NCI-H128 (cell line): ENCODE results near the gene CNTNAP2.

Source experiments
- DNase-seq: peaks from one replicate; lab custom pipeline; 2025; ENCODE audit not compliant: unreplicated experiment; lab: John Stamatoyannopoulos, UW

The CNTNAP2 gene

GRCh38 chr7:146554556-146554955, 438.0 kb downstream of the CNTNAP2 start:
- DNase-seq: no peak

- DNase-seq: no peak
Measured at GRCh38 chr7:146557971-146558469, 441.4 kb downstream of the CNTNAP2 start.

- no peak for DNase-seq
Measured at GRCh38 chr7:146565872-146566271, 449.3 kb downstream of the CNTNAP2 start.

- DNase-seq: no peak
Measured at GRCh38 chr7:146575903-146576302, 459.3 kb downstream of the CNTNAP2 start.

- no peak for DNase-seq
Measured at GRCh38 chr7:146591976-146592375, 475.4 kb downstream of the CNTNAP2 start.

GRCh38 chr7:146606628-146607027, 490.0 kb downstream of the CNTNAP2 start:
- DNase-seq: no peak

GRCh38 chr7:146619641-146620040, 503.0 kb downstream of the CNTNAP2 start:
- DNase-seq: no peak

GRCh38 chr7:146626912-146627311, 510.3 kb downstream of the CNTNAP2 start:
- DNase-seq: no peak

- DNase-seq: peak; percentile 78
Measured at GRCh38 chr7:146635205-146636032, 518.8 kb downstream of the CNTNAP2 start.

DNA sequence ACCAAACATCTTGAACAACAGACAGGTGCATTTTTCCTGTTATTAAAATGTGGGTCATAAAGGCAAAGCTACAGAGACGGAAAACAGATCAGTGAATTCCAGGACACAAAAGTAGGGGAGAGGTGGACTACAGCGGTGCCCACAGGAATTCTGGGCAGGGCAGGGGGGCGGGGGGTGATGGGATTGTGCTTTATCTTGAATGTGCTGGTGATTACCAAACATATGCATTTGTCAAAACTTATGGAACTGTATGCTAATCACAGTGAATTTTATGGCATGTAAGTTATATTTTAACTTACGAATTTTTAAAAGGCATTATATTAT, 519.4 kb downstream of the CNTNAP2 start:
- no peak for DNase-seq

DNA sequence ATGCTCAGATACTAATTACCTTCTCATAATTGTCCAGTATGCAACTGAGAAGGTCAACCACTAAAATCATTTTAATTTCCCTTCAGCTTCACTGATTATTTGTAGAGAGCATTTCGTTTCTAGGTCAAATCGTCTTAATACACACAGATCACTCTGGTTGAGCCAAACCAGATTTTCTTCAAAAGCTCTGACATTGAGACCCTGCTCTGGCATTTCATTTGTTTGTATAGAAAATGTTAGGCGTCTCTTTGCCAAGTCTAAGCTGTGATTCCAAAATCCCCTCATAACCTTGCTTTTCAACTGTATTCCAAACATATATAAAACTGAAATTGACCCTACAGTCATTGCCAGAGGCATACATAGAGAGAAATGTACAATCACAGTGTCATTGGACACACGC, 520.0 kb downstream of the CNTNAP2 start:
- DNase-seq: no peak

- DNase-seq: no peak
Measured at GRCh38 chr7:146639291-146639690, 522.7 kb downstream of the CNTNAP2 start.

- no peak for DNase-seq
Measured at GRCh38 chr7:146641491-146641890, 524.9 kb downstream of the CNTNAP2 start.

- no peak for DNase-seq
Measured at GRCh38 chr7:146645383-146645976, 528.9 kb downstream of the CNTNAP2 start.

DNA sequence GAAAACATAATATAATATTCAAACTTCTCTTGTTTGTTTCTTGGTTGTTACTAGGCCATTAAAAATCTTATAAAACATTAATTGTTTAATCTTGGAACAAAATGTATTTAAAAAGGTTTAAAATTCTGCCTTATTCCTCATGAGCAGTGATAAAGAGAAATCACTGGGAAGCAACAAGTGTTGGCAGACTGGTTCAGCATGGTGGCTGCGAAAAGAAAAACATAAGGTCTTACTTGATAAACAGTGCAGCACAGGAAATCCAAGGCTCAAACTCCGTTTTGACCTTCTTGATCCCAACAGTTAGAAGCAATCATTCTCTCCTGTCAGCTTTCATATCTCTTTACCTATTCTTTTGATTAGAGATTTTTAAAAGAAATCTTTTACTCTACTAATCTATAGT, 530.8 kb downstream of the CNTNAP2 start:
- DNase-seq: no peak

GRCh38 chr7:146652176-146652575, 535.6 kb downstream of the CNTNAP2 start:
- no peak for DNase-seq

- no peak for DNase-seq
Measured at GRCh38 chr7:146654048-146654447, 537.4 kb downstream of the CNTNAP2 start.

GRCh38 chr7:146655928-146656797, 539.6 kb downstream of the CNTNAP2 start:
- DNase-seq: peak; percentile 88

DNA sequence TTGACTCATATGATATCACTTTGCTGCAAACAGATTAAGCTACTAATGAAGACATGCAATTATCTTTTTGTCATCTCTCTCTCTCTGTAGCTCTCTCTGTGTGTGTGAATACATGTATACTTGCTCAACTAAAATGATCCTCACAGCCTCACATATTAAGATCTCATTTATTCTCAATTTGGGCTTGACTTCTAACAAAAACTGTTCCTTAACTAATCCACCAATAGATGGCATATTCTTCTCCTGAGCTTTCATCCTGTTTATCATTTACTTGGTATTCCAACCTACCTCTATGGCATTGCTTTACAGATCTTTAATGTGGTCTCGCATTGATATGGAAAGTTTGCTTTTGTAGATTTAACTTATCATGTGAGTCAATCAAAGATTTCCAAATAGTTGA, 540.4 kb downstream of the CNTNAP2 start:
- DNase-seq: no peak

- no peak for DNase-seq
Measured at GRCh38 chr7:146658604-146659003, 542.0 kb downstream of the CNTNAP2 start.

DNA sequence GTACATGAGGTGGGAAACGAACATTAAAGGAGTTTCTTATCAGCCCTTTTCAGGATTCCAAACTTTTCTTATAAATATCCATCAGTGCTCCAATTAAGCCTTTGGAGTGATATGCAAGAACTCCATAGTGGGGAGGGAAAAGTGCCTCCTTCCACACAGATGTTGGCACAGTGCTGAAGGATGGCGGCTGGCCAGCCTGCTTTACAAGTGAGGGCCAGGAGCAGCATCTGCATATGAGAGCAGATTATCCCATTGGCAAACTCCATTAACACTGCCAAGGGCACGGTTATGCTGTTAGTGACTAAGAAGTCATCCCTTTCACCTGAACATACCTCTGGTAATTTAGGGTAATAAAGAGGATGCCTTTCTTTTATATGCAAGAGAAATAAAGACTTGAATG, 543.1 kb downstream of the CNTNAP2 start:
- no peak for DNase-seq

DNA sequence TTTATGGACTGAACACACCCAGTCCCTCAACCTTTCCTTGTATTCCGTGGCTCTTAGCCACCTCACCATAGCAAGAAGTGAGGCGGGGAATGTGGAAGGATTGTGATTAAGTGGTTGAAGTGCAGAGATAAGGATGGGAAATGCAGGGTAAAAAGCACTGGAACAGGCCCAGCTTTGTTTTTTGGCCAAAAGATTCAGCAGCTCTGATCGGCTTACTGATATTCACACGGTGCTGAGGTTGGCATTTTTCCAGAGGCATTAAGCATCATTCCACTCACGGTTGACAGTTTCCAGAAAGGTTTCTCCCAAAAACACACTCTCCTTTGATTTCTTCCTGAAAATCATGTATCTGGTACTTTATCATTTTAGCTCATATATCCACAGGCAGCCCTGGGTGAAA, 544.2 kb downstream of the CNTNAP2 start:
- DNase-seq: peak; percentile 10
